IMR-90 (cell line): ENCODE data around the gene TF. TPM values are rescaled to one million over a fixed set of nuclear protein-coding genes. Genes with fewer than 3 reads are reported as not detected.

Experiments
- ATAC-seq: fragments of 200-7000 bp; cut with Tn5 transposase; 2 replicates; pipeline ENCODE4 v1.9.1; 2020; ENCODE audit warnings: low read depth, mild to moderate bottlenecking, moderate library complexity
- BruUV-seq: library from RNA; stranded (reverse); fragments of 400-500 nt; replicated peaks from 2 replicates; lab custom pipeline; 2021; lab: Mats Ljungman, UMichigan
- CTCF ChIA-PET: fragments of 300-600 bp; formaldehyde crosslinking; extraction: SDS; loops from one replicate; lab custom pipeline; 2021; ENCODE audit warnings: antibody characterized with exemption; lab: Yijun Ruan, JAX
- POLR2A ChIA-PET: fragments of 300-600 bp; sonication (Branson Sonifier 250); formaldehyde crosslinking; loops from one replicate; lab custom pipeline; 2022; ENCODE audit warnings: antibody characterized with exemption; ENCODE audit not compliant: unreplicated experiment; lab: Charles Lee
- DNase-seq: peaks from one replicate; pipeline ENCODE4 v3.0.0; 2013
- H2AFZ ChIP-seq: replicated peaks from 2 replicates; pipeline ENCODE3; 2013; ENCODE audit warnings: low read length, mild to moderate bottlenecking; ENCODE audit not compliant: poor library complexity
- H2AK5ac ChIP-seq: 2 replicates; pipeline ENCODE4 v1.6.1; 2013; ENCODE audit warnings: low read depth, low read length, inconsistent platforms
- H2AK9ac ChIP-seq: replicated peaks from 2 replicates; pipeline ENCODE3; 2013; ENCODE audit warnings: mild to moderate bottlenecking, low read depth, low read length, moderate library complexity; ENCODE audit not compliant: poor library complexity
- H2BK120ac ChIP-seq: 2 replicates; pipeline ENCODE4 v1.6.1; 2013; ENCODE audit warnings: low read depth, low read length, inconsistent platforms
- H2BK15ac ChIP-seq: 3 replicates; pipeline ENCODE4 v1.6.1; 2013; ENCODE audit warnings: low read depth, low read length, inconsistent platforms
- H2BK20ac ChIP-seq: 2 replicates; pipeline ENCODE4 v1.6.1; 2013; ENCODE audit warnings: low read depth, mild to moderate bottlenecking, inconsistent platforms, low read length, moderate library complexity
- H2BK5ac ChIP-seq: 2 replicates; pipeline ENCODE4 v1.6.1; 2013; ENCODE audit warnings: mild to moderate bottlenecking, low read depth, low read length, inconsistent platforms; ENCODE audit not compliant: poor library complexity, severe bottlenecking
- H3K14ac ChIP-seq: replicated peaks from 2 replicates; pipeline ENCODE4 v1.6.1; 2013; ENCODE audit warnings: low read depth, low read length, inconsistent platforms
- H3K18ac ChIP-seq: 2 replicates; pipeline ENCODE4 v1.6.1; 2013; ENCODE audit warnings: low read depth, low read length, control low read depth
- H3K23ac ChIP-seq: 2 replicates; pipeline ENCODE4 v1.6.1; 2013; ENCODE audit warnings: low read depth, low read length, inconsistent platforms
- H3K27ac ChIP-seq: 2 replicates; pipeline ENCODE4 v1.5.1; 2013; ENCODE audit warnings: mild to moderate bottlenecking, control low read depth, low read length; ENCODE audit not compliant: insufficient read depth
- H3K27me3 ChIP-seq: 2 replicates; pipeline ENCODE4 v1.6.1; 2013; ENCODE audit warnings: low read length; ENCODE audit not compliant: control insufficient read depth, insufficient read depth
- H3K36me3 ChIP-seq: 2 replicates; pipeline ENCODE4 v1.6.1; 2013; ENCODE audit warnings: low read length, mixed read lengths; ENCODE audit not compliant: control insufficient read depth, insufficient read depth
- H3K4ac ChIP-seq: 2 replicates; pipeline ENCODE4 v1.6.1; 2013; ENCODE audit warnings: low read depth, low read length, inconsistent platforms
- H3K4me1 ChIP-seq: 2 replicates; pipeline ENCODE4 v1.6.1; 2013; ENCODE audit warnings: low read length, mixed read lengths; ENCODE audit not compliant: control insufficient read depth, insufficient read depth
- H3K4me2 ChIP-seq: 2 replicates; pipeline ENCODE4 v1.6.1; 2013; ENCODE audit warnings: low read depth, mild to moderate bottlenecking, control low read depth, low read length, moderate library complexity
- H3K4me3 ChIP-seq: 2 replicates; pipeline ENCODE4 v1.5.1; 2013; ENCODE audit warnings: low read depth, mild to moderate bottlenecking, control low read depth, low read length, moderate library complexity; ENCODE audit not compliant: insufficient read depth
- H3K56ac ChIP-seq: 2 replicates; pipeline ENCODE4 v1.6.1; 2013; ENCODE audit warnings: low read length, inconsistent platforms; ENCODE audit not compliant: insufficient read depth; ENCODE audit errors: extremely low read depth
- H3K79me1 ChIP-seq, 2 experiments: 2 replicates each; pipeline ENCODE4 v1.6.1; 2013; ENCODE audit warnings: low read length in 2 of 2, inconsistent platforms in 1 of 2, low read depth in 1 of 2
- H3K9ac ChIP-seq: 2 replicates; pipeline ENCODE4 v1.6.1; 2013; ENCODE audit warnings: low read depth, low read length, control low read depth
- H3K9me1 ChIP-seq: 2 replicates; pipeline ENCODE4 v1.6.1; 2013; ENCODE audit warnings: low read length, inconsistent platforms; ENCODE audit not compliant: insufficient read depth
- H3K9me3 ChIP-seq: 2 replicates; pipeline ENCODE4 v1.6.1; 2013; ENCODE audit warnings: low read length; ENCODE audit not compliant: control insufficient read depth, insufficient read depth
- H4K20me1 ChIP-seq: 2 replicates; pipeline ENCODE4 v1.6.1; 2013; ENCODE audit warnings: low read length, inconsistent platforms; ENCODE audit not compliant: insufficient read depth
- H4K5ac ChIP-seq: 2 replicates; pipeline ENCODE4 v1.6.1; 2013; ENCODE audit warnings: mild to moderate bottlenecking, low read depth, low read length, control low read depth
- H4K8ac ChIP-seq, 2 experiments: 2 replicates each; pipeline ENCODE4 v1.6.1; 2013; ENCODE audit warnings: low read depth in 2 of 2, low read length in 2 of 2, control low read depth in 1 of 2, inconsistent platforms in 1 of 2
- H4K91ac ChIP-seq: 2 replicates; pipeline ENCODE4 v1.6.1; 2013; ENCODE audit warnings: low read depth, low read length, inconsistent platforms; ENCODE audit not compliant: insufficient read depth
- BHLHE40 ChIP-seq: fragments of 150-350 bp; IDR thresholded peaks from 2 replicates; pipeline ENCODE4 v1.6.1; 2016; ENCODE audit warnings: mild to moderate bottlenecking, low read depth, low read length
- CHD1 ChIP-seq: IDR thresholded peaks from 2 replicates; pipeline ENCODE4 v1.6.1; 2012; ENCODE audit warnings: low read depth, low read length, improper control_type of control experiment
- MAZ ChIP-seq: IDR thresholded peaks from 2 replicates; pipeline ENCODE4 v1.6.1; 2012; ENCODE audit warnings: low read depth, mild to moderate bottlenecking, low read length, improper control_type of control experiment, moderate library complexity, borderline replicate concordance
- MXI1 ChIP-seq: IDR thresholded peaks from 2 replicates; pipeline ENCODE4 v1.6.1; 2012; ENCODE audit warnings: low read depth, mild to moderate bottlenecking, low read length, moderate library complexity, borderline replicate concordance
- NFE2L2 ChIP-seq: fragments of 150-350 bp; IDR thresholded peaks from 2 replicates; pipeline ENCODE4 v1.6.1; 2016; ENCODE audit warnings: low read depth, mild to moderate bottlenecking, low read length
- POLR2A ChIP-seq: IDR thresholded peaks from 2 replicates; pipeline ENCODE4 v1.6.1; 2012; ENCODE audit warnings: mild to moderate bottlenecking, low read depth, low read length
- RFX5 ChIP-seq: IDR thresholded peaks from 2 replicates; pipeline ENCODE4 v1.8.0; 2012; ENCODE audit warnings: low read depth, mild to moderate bottlenecking, low read length, moderate library complexity
- USF2 ChIP-seq: fragments of 150-350 bp; IDR thresholded peaks from 2 replicates; pipeline ENCODE4 v1.6.1; 2017; ENCODE audit warnings: mild to moderate bottlenecking, antibody characterized with exemption, low read length, low read depth
- WGBS, 2 experiments: methylation state at CpG; one replicate each; pipeline versions ENCODE4 v1.1.5 to v1.1.7; 2013; ENCODE audit warnings: missing lambda C conversion rate in 2 of 2; ENCODE audit not compliant: insufficient read length in 1 of 2; ENCODE audit errors: extremely low coverage in 2 of 2; 5-methylcytosine and 5-hydroxymethylcytosine counted together
- dilution Hi-C: fragments of 300-500 bp; cut with HindIII; formaldehyde crosslinking; loops from one replicate; pipeline ENCODE4 v1.14.3; 2018; ENCODE audit warnings: low sequenced_read_pairs; ENCODE audit not compliant: unreplicated experiment
- in situ Hi-C: fragments of 300-500 bp; cut with MboI; formaldehyde crosslinking; loops from 3 replicates; pipeline ENCODE4 v1.14.3; 2019; ENCODE audit warnings: low sequenced_read_pairs, inconsistent platforms, mixed read lengths
- intact Hi-C: fragments of 100-400 bp; cut with micrococcal nuclease; formaldehyde crosslinking; loops from 2 replicates; pipeline ENCODE4 v1.10.0; 2022
- polyA plus RNA-seq, 3 experiments: library from polyadenylated mRNA; depleted of rRNA; stranded (reverse); fragments of >200 nt; gene quantifications; 2 replicates each; pipeline ENCODE4 v1.2.3, GENCODE V29; 2012; ENCODE audit warnings: low replicate concordance in 1 of 3
- total RNA-seq: library from RNA; depleted of rRNA; stranded (reverse); fragments of >200 nt; gene quantifications from 2 replicates; pipeline ENCODE4 v1.2.3, GENCODE V29; 2012

Gene TF
- total and polyA plus RNA-seq, 2 of the 4 experiments (the other 2 are of a cell fraction) = 0.07 TPM; not detected in 1

GRCh38 chr3:133717424-133717823 is 28.8 kb upstream of the TF start:
- no peak overlapping the region for H3K56ac ChIP-seq

More at GRCh38 chr3:133717424-133717823, 28.8 kb upstream of the TF start:
- Histone ChIP-seq H3K27me3 (peaks cover 3% of the 10 kb centered on the region), H2AK9ac (no peak overlapping the region), H3K36me3 (no peaks in the 10 kb centered on the region), H2BK20ac (no peak overlapping the region), H2AFZ (no peak overlapping the region), H2BK5ac (no peak overlapping the region), H2BK15ac (no peak overlapping the region), H2BK120ac (no peak overlapping the region), H4K8ac (no peak overlapping the region), H3K27ac (no peak overlapping the region), H4K91ac (no peak overlapping the region), H3K23ac (no peak overlapping the region), H3K14ac (no peak overlapping the region), H4K20me1 (no peaks in the 10 kb centered on the region), H3K9me3 (no peaks in the 10 kb centered on the region), H3K9ac (no peak overlapping the region), H4K5ac (no peak overlapping the region), H3K18ac (no peak overlapping the region), H2AK5ac (no peak overlapping the region), H3K4me3 (no peak overlapping the region), H3K4me2 (no peak overlapping the region), H3K4me1 (no peaks in the 10 kb centered on the region), H3K9me1 (no peaks in the 10 kb centered on the region), H3K4ac (no peak overlapping the region), H3K79me1 (no peaks in the 10 kb centered on the region)
- no CpG with 5 or more reads among the region's 3 CpGs for WGBS, 2 experiments
- dilution Hi-C loops = no loop called here
- POLR2A ChIA-PET = no interaction called here
- no peak for DNase-seq
- no TSS peak for BruUV-seq
- intact Hi-C loops = no loop called here
- TF ChIP-seq BHLHE40 = no peak
- no peak for TF ChIP-seq MXI1
- no peak for TF ChIP-seq CHD1
- TF ChIP-seq USF2 = no peak
- no peak for TF ChIP-seq POLR2A
- no peak for TF ChIP-seq MAZ
- TF ChIP-seq NFE2L2 = no peak
- no peak for TF ChIP-seq RFX5
- in situ Hi-C loops = no loop called here
- no peak for ATAC-seq
- CTCF ChIA-PET = no interaction called here
